BJ (cell line): Measurements from ENCODE around the gene GIPC3. TPM values are rescaled to one million over a fixed set of nuclear protein-coding genes. Genes with fewer than 3 reads are reported as not detected.

Experiments used
- CTCF ChIA-PET: fragments of 350-600 bp; formaldehyde crosslinking; extraction: SDS; loops from one replicate; lab custom pipeline; 2021; ENCODE audit warnings: antibody characterized with exemption, inconsistent platforms; lab: Yijun Ruan, JAX
- POLR2A ChIA-PET: fragments of 300-600 bp; sonication (Branson Sonifier 250); formaldehyde crosslinking; extraction: SDS; loops from one replicate; lab custom pipeline; 2021; ENCODE audit warnings: antibody characterized with exemption; lab: Charles Lee
- DNase-seq: peaks from one replicate; pipeline ENCODE4 v3.0.0-alpha.2; 2011; ENCODE audit warnings: low read depth
- H3K27me3 ChIP-seq: 2 replicates; pipeline ENCODE4 v1.6.0; 2011; ENCODE audit warnings: low read length; ENCODE audit not compliant: control insufficient read depth, insufficient read depth
- H3K36me3 ChIP-seq: 2 replicates; pipeline ENCODE4 v1.5.1; 2011; ENCODE audit warnings: low read length; ENCODE audit not compliant: control insufficient read depth, insufficient read depth
- H3K4me3 ChIP-seq: 2 replicates; pipeline ENCODE4 v1.5.1; 2011; ENCODE audit warnings: low read depth, mild to moderate bottlenecking, control low read depth, low read length
- polyA minus RNA-seq: library from RNA; depleted of rRNA, polyadenylated mRNA; stranded (reverse); fragments of >200 nt; gene quantifications from 2 replicates; pipeline ENCODE4 v1.2.3, GENCODE V29; 2011; rRNA and poly(A)+ RNA removed
- polyA plus RNA-seq: library from polyadenylated mRNA; depleted of rRNA; stranded (reverse); fragments of >200 nt; gene quantifications from 2 replicates; pipeline ENCODE4 v1.2.3, GENCODE V29; 2011; rRNA removed
- TF ChIP-seq, protein P1 (sequence below): IDR thresholded peaks from 2 replicates; pipeline ENCODE4 v1.5.1; 2011; ENCODE audit warnings: low read depth, mild to moderate bottlenecking, control low read depth, inconsistent platforms, low read length, moderate library complexity; ENCODE audit not compliant: insufficient read depth

Gene GIPC3, protein sequence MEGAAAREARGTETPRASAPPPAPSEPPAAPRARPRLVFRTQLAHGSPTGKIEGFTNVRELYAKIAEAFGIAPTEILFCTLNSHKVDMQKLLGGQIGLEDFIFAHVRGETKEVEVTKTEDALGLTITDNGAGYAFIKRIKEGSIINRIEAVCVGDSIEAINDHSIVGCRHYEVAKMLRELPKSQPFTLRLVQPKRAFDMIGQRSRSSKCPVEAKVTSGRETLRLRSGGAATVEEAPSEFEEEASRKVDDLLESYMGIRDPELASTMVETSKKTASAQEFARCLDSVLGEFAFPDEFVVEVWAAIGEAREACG
- polyA plus RNA-seq (0.36 and 0.63 TPM in 2 replicates), polyA minus RNA-seq (0.47 and 0.72 TPM in 2 replicates)

DNA sequence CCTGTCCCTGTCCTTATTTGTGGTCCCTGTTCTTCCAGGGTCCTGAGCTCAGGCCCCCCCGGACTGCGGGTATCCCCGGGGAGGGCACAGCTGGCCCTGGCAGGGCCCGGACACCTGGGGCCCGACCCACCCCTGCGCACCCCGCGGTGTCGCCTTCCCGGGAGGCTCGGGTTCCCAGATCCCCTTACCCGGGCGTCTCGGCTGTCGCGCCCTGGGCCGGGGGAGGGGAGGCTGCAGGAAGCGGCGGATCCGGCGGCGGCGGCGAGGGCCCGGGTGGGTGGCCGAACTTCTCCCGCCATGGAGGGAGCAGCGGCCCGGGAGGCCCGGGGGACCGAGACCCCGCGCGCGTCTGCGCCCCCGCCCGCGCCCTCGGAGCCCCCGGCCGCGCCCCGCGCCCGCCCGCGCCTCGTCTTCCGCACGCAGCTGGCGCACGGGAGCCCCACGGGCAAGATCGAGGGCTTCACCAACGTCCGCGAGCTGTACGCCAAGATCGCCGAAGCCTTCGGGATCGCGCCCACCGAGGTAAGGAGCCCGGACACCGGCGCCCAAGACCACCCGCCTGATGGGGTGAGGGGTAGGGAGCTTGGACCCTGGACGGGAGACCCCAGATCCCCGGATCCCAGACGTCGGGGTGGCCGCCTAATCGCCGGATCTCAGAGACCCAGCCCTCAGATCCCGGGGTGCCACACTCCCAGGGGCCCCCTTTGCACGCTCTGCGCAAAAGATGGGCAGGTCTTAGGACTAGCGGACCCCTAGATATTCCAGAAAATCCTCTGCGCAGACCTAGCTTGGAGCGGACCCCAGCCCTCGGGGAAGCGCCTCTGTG lies at the start of gene GIPC3:
GIPC3 (plus strand) TSS at position 178 of the 826 bp plus-strand sequence; CDS start at position 298, 120 bp downstream.
- CTCF ChIA-PET: interaction anchor here (0.8 to 2.0 kb wide), 2 partner anchors 10 to 23 kb away, joined by 3 to 10 read pairs; no protein-coding TSS in a partner anchor
- H3K4me3 ChIP-seq: peak within 1 kb of the TSS; percentile 19
- DNase-seq: no peak
- H3K27me3 ChIP-seq: 0 out of 2 replicates have a peak, but pooled peaks cover 1% of the 10 kb centered on the region
- POLR2A ChIA-PET: no interaction called here
- H3K36me3 ChIP-seq: no peaks in the 10 kb centered on the region
- TF ChIP-seq, protein P1, sequence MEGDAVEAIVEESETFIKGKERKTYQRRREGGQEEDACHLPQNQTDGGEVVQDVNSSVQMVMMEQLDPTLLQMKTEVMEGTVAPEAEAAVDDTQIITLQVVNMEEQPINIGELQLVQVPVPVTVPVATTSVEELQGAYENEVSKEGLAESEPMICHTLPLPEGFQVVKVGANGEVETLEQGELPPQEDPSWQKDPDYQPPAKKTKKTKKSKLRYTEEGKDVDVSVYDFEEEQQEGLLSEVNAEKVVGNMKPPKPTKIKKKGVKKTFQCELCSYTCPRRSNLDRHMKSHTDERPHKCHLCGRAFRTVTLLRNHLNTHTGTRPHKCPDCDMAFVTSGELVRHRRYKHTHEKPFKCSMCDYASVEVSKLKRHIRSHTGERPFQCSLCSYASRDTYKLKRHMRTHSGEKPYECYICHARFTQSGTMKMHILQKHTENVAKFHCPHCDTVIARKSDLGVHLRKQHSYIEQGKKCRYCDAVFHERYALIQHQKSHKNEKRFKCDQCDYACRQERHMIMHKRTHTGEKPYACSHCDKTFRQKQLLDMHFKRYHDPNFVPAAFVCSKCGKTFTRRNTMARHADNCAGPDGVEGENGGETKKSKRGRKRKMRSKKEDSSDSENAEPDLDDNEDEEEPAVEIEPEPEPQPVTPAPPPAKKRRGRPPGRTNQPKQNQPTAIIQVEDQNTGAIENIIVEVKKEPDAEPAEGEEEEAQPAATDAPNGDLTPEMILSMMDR: no peak

DNA sequence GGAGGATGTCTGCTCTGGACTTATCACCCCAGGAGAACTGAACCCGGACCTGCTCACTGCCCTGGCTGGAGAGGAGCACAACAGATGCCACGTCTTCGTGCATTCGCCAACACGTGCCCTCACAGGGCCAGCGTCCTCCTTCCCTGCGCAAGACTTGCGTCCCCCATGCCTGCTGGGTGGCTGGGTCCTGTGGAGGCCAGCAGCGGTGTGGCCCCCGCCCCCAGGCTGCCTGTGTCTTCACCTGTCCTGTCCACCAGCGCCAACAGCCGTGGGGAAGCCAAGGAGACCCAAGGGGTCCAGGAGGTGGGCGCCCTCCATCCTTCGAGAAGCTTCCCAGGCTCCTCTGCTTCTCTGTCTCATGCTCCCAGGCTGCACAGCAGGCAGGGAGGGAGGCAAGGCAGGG lies 49.7 kb upstream of the GIPC3 start:
- ChIA-PET CTCF (no interaction called here), POLR2A (no interaction called here)
- H3K4me3 ChIP-seq: no peak overlapping the region
- H3K27me3 ChIP-seq: no peaks in the 10 kb centered on the region
- peaks cover 46% of the 10 kb centered on the region for H3K36me3 ChIP-seq
- TF ChIP-seq, protein P1: no peak
- no peak for DNase-seq

- Histone ChIP-seq H3K4me3 (no peak overlapping the region), H3K36me3 (peaks cover 46% of the 10 kb centered on the region), H3K27me3 (no peaks in the 10 kb centered on the region)
- CTCF ChIA-PET: interaction anchor here (1.7 kb wide), 1 partner anchor 9 kb away, joined by 8 read pairs; no protein-coding TSS in a partner anchor
- no peak for DNase-seq
- TF ChIP-seq, protein P1: no peak
- POLR2A ChIA-PET: no interaction called here
These were observed 49.3 kb upstream of the GIPC3 start for GRCh38 chr19:3535981-3536380.

DNA sequence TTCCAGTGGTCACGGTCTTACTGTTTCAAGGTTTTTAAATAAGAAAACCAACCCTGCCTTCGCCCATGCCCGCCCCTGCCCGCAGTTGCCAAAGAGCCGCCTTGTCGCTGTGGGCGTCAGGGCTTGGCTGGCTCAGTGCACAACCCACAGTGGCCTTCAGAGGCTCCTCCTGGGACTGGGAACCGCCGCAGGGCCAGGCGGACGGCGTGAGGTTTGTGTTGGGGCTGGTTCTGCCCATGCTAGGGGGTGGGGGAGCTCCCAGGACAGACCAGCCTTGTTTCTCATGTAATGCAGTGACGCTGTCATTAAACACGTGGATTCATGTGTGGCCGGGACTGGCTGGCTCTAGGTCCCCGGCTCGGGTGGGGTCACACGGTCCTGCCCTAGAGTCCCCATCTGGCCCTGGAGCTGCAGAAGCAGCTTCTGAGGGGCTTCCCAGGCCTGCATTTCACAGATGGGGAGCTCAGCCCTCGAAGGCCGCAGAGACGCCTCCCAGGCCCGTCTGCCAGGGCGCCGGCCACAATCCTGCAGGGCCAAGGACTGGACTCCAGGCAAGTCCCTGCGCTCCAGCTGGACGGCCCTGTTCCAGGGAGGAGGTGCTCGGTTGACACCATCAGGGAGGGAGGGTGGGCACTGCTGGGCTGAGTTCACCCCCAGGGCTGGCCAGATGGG lies 48.7 kb upstream of the GIPC3 start:
- TF ChIP-seq, protein P1: no peak
- H3K36me3 ChIP-seq: peaks cover 41% of the 10 kb centered on the region
- POLR2A ChIA-PET: no interaction called here
- H3K27me3 ChIP-seq: no peaks in the 10 kb centered on the region
- no peak for DNase-seq
- CTCF ChIA-PET: interaction anchor here (1.7 kb wide), 1 partner anchor 9 kb away, joined by 8 read pairs; no protein-coding TSS in a partner anchor
- no peak overlapping the region for H3K4me3 ChIP-seq

- H3K4me3 ChIP-seq: no peak overlapping the region
- peaks cover 38% of the 10 kb centered on the region for H3K36me3 ChIP-seq
- no peaks in the 10 kb centered on the region for H3K27me3 ChIP-seq
- TF ChIP-seq, protein P1: no peak
- ChIA-PET POLR2A (no interaction called here), CTCF (interaction anchor here (1.7 kb wide), 1 partner anchor 8 kb away, joined by 8 read pairs; no protein-coding TSS in a partner anchor)
- DNase-seq: no peak
These were observed 48.2 kb upstream of the GIPC3 start for GRCh38 chr19:3537101-3537437.
